ENCODE data around the gene IPPK.
"Not testable (repeated sequence)": the region's sequence is repeated elsewhere in the genome, so short reads cannot be mapped to it uniquely, and the experiment has no call there.

The IPPK gene

GRCh38 chr9:92598382-92598781 lies 71.5 kb downstream of the IPPK start:
- no peak for DNase-seq (ENCODE audit: low spot score)

GRCh38 chr9:92595930-92596329 lies 74.0 kb downstream of the IPPK start:
- TF ChIP-seq CTCF (IDR thresholded peaks at IDR 0.05; ENCODE audit: extremely low read depth, insufficient read depth, missing control alignments), result no peak
- DNase-seq (ENCODE audit: low spot score), result no peak

More at GRCh38 chr9:92598382-92598781, 71.5 kb downstream of the IPPK start:
- TF ChIP-seq CTCF (IDR thresholded peaks at IDR 0.05; ENCODE audit: extremely low read depth, insufficient read depth, missing control alignments), result no peak
- in situ Hi-C loops (cut with MboI; ENCODE audit: low pct_unique_long_range_greater_than_20kb, low sequenced_read_pairs, unreplicated experiment), result no loop called here

GRCh38 chr9:92595075-92595474 lies 74.9 kb downstream of the IPPK start:
- in situ Hi-C loops (cut with MboI; ENCODE audit: low pct_unique_long_range_greater_than_20kb, low sequenced_read_pairs, unreplicated experiment), result not testable (repeated sequence)

More at GRCh38 chr9:92595930-92596329, 74.0 kb downstream of the IPPK start:
- in situ Hi-C loops (cut with MboI; ENCODE audit: low pct_unique_long_range_greater_than_20kb, low sequenced_read_pairs, unreplicated experiment), result no loop called here

GRCh38 chr9:92592946-92593861 lies 76.7 kb downstream of the IPPK start:
- TF ChIP-seq CTCF (IDR thresholded peaks at IDR 0.05; ENCODE audit: extremely low read depth, insufficient read depth, missing control alignments), result no peak
- in situ Hi-C loops (cut with MboI; ENCODE audit: low pct_unique_long_range_greater_than_20kb, low sequenced_read_pairs, unreplicated experiment), result no loop called here
- DNase-seq (ENCODE audit: low spot score), result no peak

More at GRCh38 chr9:92595075-92595474, 74.9 kb downstream of the IPPK start:
- DNase-seq (ENCODE audit: low spot score), result not testable (repeated sequence)

GRCh38 chr9:92592537-92592936 lies 77.4 kb downstream of the IPPK start:
- DNase-seq (ENCODE audit: low spot score), result no peak
- no peak for TF ChIP-seq CTCF (IDR thresholded peaks at IDR 0.05; ENCODE audit: extremely low read depth, insufficient read depth, missing control alignments)
- in situ Hi-C loops (cut with MboI; ENCODE audit: low pct_unique_long_range_greater_than_20kb, low sequenced_read_pairs, unreplicated experiment), result no loop called here

GRCh38 chr9:92590377-92590776 lies 79.6 kb downstream of the IPPK start:
- no peak for TF ChIP-seq CTCF (IDR thresholded peaks at IDR 0.05; ENCODE audit: extremely low read depth, insufficient read depth, missing control alignments)
- in situ Hi-C loops (cut with MboI; ENCODE audit: low pct_unique_long_range_greater_than_20kb, low sequenced_read_pairs, unreplicated experiment), result no loop called here
- no peak for DNase-seq (ENCODE audit: low spot score)

GRCh38 chr9:92589923-92590322 lies 80.0 kb downstream of the IPPK start:
- TF ChIP-seq CTCF (IDR thresholded peaks at IDR 0.05; ENCODE audit: extremely low read depth, insufficient read depth, missing control alignments), result no peak
- no peak for DNase-seq (ENCODE audit: low spot score)
- in situ Hi-C loops (cut with MboI; ENCODE audit: low pct_unique_long_range_greater_than_20kb, low sequenced_read_pairs, unreplicated experiment), result no loop called here

All from GM13977 (cell line).